ENCODE results near the gene PARP4. TPM values are rescaled to one million over a fixed set of nuclear protein-coding genes. Genes with fewer than 3 reads are reported as not detected.

The PARP4 gene
- total and polyA plus RNA-seq, 2 of the 13 experiments (the other 11 are each of a cell fraction or from before 2014, with no cell fraction given): 40.5 to 42.6 TPM

DNA sequence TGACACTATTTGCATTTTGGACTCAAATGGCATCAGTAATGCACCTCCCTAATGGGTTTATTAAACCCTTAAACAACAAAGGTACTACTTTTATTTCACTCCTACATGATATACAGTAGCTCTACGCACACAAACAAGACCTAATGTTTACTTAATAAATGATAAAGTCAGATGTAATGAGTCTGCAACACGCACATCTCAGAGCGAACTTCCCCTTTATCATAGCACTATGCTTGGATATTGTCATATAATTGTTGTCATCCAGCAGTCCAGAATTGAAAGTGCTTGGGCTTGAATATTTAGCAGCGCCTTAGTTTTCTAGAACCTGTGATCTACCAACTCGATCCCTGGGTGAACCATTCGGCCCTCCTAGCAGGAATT, 772 bp downstream of the PARP4 start (continued):
- TF ChIP-seq MTF2 (CRISPR knock-in tag; IDR thresholded peaks at IDR 0.05; ENCODE audit: borderline replicate concordance) (0 out of 2 replicates have a peak, but pooled peaks have one; percentile 25), KLF12 (CRISPR knock-in tag; IDR thresholded peaks at IDR 0.05; ENCODE audit: borderline replicate concordance) (0 out of 2 replicates have a peak, but pooled peaks have one; percentile 11), ZNF567 (CRISPR knock-in tag; IDR thresholded peaks at IDR 0.05; ENCODE audit: borderline replicate concordance) (0 out of 2 replicates have a peak, but pooled peaks have one; percentile 15), ZNF580 (CRISPR knock-in tag; IDR thresholded peaks at IDR 0.05; ENCODE audit: borderline replicate concordance, low read depth) (no peak)
- TF ChIP-seq, protein P1, sequence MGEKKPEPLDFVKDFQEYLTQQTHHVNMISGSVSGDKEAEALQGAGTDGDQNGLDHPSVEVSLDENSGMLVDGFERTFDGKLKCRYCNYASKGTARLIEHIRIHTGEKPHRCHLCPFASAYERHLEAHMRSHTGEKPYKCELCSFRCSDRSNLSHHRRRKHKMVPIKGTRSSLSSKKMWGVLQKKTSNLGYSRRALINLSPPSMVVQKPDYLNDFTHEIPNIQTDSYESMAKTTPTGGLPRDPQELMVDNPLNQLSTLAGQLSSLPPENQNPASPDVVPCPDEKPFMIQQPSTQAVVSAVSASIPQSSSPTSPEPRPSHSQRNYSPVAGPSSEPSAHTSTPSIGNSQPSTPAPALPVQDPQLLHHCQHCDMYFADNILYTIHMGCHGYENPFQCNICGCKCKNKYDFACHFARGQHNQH (CRISPR knock-in tag; IDR thresholded peaks at IDR 0.05): peak; percentile 2; the same call in 1 of the 2 replicates

- Histone ChIP-seq H3K27me3 (ENCODE audit: control insufficient read depth in 1 of 2, insufficient read depth in 2 of 2, low read length in 2 of 2) (no peaks in the 10 kb centered on the region; a peak in 1 of 5 replicates), H2AFZ (ENCODE audit: low read length) (no peak overlapping the region), H3K36me3 (replicated peaks in 1 of 2; ENCODE audit: control insufficient read depth in 1 of 2, insufficient read depth in 2 of 2, low read length in 2 of 2) (no peaks in the 10 kb centered on the region; a peak in 2 of 5 replicates), H3K9ac (ENCODE audit: insufficient read depth, low read depth, low read length) (peak overlapping the region; percentile 92), H3K27ac (ENCODE audit: extremely low read length, insufficient read depth, low read length) (peak overlapping the region; percentile 98), H3K4me1 (ENCODE audit: insufficient read depth, low read length) (peaks cover 32% of the 10 kb centered on the region), H3K4me2 (ENCODE audit: low read depth, low read length) (peak overlapping the region; percentile 86), H3K4me3 (replicated peaks in 1 of 3; ENCODE audit: insufficient read depth in 1 of 3, low read depth in 2 of 3, low read length in 3 of 3) (peak overlapping the region; percentile 78 to 92 (median 87)), H3K9me3 (ENCODE audit: low read length) (no peaks in the 10 kb centered on the region), H4K20me1 (ENCODE audit: insufficient read depth, low read length) (no peaks in the 10 kb centered on the region), H3K79me2 (ENCODE audit: insufficient read depth, low read length) (peaks cover 48% of the 10 kb centered on the region)
- ATAC-seq (peak; percentile 3; the same call in 1 of the 3 replicates), DNase-seq (ENCODE audit: low spot score) (peak; percentile 26), FAIRE-seq (peak; percentile 26)
- POLR2A ChIA-PET: interaction anchor here (2.9 kb wide), 1 partner anchor 8 kb away, joined by 22 read pairs; no protein-coding TSS in a partner anchor
- intact Hi-C loops (cut with micrococcal nuclease; ENCODE audit: unreplicated experiment) (no loop called here), in situ Hi-C loops (cut with HindIII; ENCODE audit: extremely low pct_ligation_motif_present, low pct_unique_long_range_greater_than_20kb) (no loop called here)
- BruUV-seq (replicated peaks): no TSS peak
- CTCF ChIA-PET (ENCODE audit: low intra/inter-chr PET ratio, low total read pairs): no interaction called here
- WGBS (ENCODE audit: low lambda C conversion rate): 15% methylated on average over 20 of the region's 22 CpGs
- 0 out of 4 replicates have a peak, but pooled peaks of 1 of the 2 experiments have one; percentile 29 for TF ChIP-seq HMGXB4 (CRISPR knock-in tag; IDR thresholded peaks at IDR 0.05; ENCODE audit: borderline replicate concordance in 1 of 2, low read depth in 1 of 2)
- TF ChIP-seq ZNF17 (CRISPR knock-in tag; IDR thresholded peaks at IDR 0.05): no peak
- TF ChIP-seq ZBTB4 (CRISPR knock-in tag; IDR thresholded peaks at IDR 0.05; ENCODE audit: borderline replicate concordance): no peak
- TF ChIP-seq ZNF232 (CRISPR knock-in tag; IDR thresholded peaks at IDR 0.05; ENCODE audit: borderline replicate concordance): no peak
- TF ChIP-seq, protein P2, sequence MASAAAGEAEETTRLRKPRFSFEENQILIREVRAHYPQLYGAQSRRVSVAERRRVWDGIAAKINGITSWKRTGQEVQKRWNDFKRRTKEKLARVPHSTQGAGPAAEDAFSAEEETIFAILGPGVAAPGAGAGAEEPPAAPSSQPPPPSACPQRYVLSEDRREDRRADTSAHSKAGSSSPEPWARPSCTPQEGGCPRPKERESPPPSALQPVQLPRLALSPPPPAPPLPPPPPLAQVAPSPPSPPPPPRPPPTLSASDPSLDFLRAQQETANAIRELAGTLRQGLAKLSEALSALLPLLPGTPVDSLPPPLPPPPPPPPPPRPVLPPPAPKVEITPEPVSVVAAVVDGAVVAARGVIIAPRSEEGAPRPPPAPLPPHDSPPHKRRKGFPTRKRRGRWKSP (CRISPR knock-in tag; IDR thresholded peaks at IDR 0.05): no peak
- TF ChIP-seq ZNF24 (IDR thresholded peaks at IDR 0.05): no peak
Measured at GRCh38 chr13:24511019-24511815, 1.4 kb downstream of the PARP4 start.
